GM18870 (cell line): ENCODE results near the gene GMCL1.
"Not testable (repeated sequence)": the region's sequence is repeated elsewhere in the genome, so short reads cannot be mapped to it uniquely, and the experiment has no call there.

Experiments used
- ATAC-seq: cut with Tn5 transposase; IDR thresholded peaks from one replicate; pipeline ENCODE4 v1.9.1; 2021; ENCODE audit warnings: moderate library complexity; ENCODE audit not compliant: unreplicated experiment

GMCL1 gene

GRCh38 chr2:69846182-69847067, 17.0 kb downstream of the GMCL1 start:
- ATAC-seq = no peak

DNA sequence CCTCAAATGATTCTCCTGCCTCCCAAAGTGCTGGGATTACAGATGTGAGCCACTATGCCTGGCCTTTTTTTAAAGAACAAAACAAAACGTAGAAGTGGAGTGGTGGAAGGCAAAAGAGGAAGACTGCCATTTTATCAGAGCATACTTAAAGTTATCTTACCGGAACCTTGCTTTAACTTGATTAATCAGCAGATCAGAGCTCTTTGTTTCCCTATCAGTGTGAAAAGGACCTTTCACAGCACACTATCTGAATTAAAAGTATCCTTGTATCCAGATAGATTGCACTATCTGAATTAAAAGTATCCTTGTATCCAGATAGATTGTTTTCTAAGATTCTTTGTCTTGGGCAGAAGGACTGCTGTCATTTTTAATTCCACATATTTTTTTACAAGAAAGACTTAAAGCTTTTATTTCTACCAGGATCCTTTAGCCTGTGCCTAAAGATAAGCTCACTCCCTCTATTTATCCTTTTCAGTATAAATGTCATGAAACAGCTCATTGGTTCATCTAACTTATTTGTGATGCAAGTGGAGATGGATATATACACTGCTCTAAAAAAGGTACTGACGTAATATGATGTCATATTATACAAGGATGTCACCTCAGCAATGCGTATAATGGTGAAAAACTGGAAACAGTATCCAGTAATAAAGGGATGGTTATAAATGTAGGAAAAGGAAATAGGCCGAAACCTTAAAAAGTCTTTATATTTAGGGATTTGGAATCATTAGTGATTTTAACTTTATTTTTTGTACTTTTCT, 17.8 kb downstream of the GMCL1 start:
- no peak for ATAC-seq

DNA sequence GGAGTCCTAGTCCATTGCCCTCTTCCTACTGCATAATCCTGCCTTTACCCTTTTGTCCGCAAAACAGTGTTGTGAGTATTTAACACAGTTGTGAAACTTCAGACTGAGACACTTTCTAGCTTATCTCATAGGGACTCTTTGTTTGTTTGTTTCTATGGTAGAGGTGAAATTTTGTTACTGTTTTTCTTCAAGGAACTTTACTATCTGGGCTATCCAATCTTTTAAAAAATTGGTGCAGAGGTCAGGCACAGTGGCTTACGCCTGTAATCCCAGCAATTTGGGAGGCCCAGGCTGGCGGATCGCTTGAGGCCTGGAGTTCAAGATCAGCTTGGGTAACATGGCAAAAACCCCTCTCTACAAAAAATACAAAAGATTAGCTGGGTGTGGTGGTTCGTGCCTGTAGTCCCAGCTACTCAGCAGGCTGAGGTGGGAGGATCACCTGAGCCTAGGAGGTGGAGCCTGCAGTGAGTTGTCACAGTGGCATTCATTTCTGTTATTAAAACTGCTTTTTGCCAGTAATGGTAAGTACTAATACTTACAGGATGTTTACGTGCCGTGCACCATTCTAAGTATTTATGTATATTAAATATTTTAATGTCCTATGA, 18.8 kb downstream of the GMCL1 start:
- no peak for ATAC-seq

GRCh38 chr2:69858261-69858660, 28.8 kb downstream of the GMCL1 start:
- ATAC-seq = no peak

DNA sequence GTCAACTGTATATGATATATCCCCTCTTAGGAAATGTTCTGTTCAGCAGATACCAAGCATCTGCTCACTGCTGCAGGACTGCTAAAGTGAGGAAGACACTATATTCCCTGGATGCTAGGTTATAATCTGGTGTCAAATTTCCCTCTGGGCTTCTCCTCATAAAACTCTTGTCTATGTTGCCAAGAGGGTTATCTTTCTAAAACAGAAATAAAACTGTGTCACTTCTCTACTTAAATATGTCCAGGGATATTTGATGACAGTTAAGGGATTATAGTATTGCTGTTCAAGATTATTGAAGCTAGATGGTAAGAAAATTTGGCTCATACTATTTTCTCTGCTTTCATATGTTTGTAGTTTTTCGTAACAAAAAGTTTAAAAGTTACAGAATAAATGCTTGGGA, 33.8 kb downstream of the GMCL1 start:
- no peak for ATAC-seq

DNA sequence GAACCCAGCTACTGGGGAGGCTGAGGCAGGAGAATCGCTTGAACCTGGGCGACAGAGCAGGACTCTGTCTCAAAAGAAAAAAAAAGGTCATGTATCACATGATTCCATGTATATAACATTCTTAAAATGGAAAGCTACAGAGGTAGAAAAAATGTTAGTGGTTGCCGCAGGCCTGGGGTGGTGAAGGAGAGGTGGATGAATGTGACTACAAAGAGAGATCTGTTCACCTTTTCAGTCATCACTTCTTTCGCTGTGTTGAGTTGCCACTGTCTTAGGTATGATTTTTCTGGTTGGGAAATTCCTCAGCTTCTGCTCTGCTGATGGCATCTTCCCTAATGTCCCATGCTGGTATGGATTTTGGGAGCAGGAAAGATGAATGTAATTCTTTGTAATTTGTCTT, 59.0 kb downstream of the GMCL1 start:
- ATAC-seq = no peak

DNA sequence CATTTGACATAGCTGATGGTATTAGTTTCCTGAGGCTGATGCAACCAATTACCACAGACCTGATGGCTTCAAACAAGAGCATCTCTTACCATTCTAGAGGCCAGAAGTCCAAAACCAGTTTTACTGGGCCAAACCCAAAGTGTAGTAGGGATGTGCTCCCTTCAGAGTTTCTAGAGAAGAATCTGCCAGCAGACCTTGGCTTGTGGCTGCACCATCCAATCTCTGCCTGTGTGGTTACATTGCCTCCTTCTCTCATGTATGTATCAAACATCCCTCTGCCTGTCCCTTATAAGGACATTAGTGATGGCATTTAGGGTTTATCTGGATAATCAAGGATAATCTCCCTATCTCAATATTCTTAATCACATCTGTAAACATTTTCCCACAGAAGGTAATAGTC, 59.8 kb downstream of the GMCL1 start:
- no peak for ATAC-seq

- no peak for ATAC-seq
Measured at GRCh38 chr2:69890881-69891280, 61.4 kb downstream of the GMCL1 start.

- ATAC-seq = not testable (repeated sequence)
Measured at GRCh38 chr2:69892838-69893424, 63.5 kb downstream of the GMCL1 start.

- ATAC-seq = no peak
Measured at GRCh38 chr2:69893684-69894551, 64.5 kb downstream of the GMCL1 start, which contains the start of gene SNRNP27. SNRNP27 (plus strand) TSS chr2:69893956; CDS start chr2:69893985, 29 bp downstream.

DNA sequence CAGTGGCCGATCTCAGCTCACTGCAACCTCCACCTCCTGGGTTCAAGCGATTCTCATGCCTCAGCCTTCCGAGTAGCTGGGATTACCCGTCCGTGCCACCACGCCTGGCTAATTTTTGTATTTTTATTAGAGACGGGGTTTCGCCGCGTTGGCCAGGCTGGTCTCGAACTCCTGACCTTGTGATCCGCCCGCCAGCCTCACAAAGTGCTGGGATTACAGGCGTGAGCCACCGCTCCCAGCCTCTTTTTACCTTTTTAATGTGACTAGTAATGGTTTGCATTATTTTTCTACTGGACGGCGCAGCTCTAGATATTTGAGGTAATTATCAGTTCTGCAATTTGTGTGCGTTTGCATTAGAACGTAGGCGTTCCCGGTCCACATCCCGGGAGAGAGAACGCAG, 65.3 kb downstream of the GMCL1 start:
- not testable (repeated sequence) for ATAC-seq

DNA sequence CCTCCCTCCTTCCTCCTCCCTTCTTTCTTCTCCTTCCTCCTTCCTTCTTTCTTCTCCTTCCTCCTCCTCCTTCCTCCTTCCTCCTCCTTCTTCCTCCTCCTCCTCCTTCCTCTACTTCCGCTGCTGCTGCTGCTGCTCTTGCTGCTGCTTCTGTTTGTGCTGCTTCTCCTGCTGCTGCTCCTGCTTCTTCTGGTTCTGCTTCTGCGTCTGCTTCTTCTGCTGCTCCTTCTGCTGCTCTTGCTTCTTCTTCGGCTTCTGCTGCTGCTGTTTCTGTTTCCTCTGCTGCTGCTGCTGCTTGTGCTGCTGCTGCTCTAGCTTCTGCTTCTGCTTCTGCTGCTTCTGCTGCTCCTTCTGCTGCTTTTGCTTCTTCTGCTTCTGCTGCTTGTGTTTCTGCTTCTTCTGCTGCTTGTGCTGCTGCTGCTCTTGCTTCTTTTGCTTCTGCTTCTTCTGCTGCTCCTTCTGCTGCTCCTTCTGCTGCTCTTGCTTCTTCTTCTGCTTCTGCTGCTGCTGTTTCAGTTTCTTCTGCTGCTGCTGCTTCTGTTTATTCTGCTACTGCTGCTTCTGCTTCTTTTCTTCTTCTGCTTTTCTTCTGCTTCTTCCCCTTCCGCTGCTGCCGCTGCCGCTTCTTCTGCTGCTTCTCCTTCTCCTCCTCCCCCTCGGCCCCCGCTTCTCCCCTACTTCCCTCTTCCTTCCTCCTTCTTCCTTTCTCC, 72.9 kb downstream of the GMCL1 start:
- ATAC-seq = no peak

DNA sequence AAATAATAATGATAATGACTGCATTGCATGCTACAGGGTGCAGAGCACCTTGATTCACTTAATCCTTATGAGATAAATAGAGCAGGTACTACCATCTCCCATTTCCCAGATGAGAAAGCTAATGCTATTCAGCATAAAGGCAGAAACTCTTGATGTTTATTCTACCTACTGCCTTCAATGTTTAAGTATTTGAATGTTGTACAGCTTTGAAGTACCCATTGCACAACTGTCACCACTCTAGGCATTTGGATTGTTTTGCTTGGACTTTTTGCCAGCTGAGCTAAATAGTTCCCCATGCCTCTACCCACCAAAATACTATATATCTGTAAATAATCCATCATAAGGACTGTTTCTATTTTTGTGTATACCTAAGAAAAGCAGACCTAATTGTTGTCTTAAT, 77.8 kb downstream of the GMCL1 start:
- no peak for ATAC-seq

GRCh38 chr2:69911985-69912563, 82.6 kb downstream of the GMCL1 start:
- no peak for ATAC-seq

DNA sequence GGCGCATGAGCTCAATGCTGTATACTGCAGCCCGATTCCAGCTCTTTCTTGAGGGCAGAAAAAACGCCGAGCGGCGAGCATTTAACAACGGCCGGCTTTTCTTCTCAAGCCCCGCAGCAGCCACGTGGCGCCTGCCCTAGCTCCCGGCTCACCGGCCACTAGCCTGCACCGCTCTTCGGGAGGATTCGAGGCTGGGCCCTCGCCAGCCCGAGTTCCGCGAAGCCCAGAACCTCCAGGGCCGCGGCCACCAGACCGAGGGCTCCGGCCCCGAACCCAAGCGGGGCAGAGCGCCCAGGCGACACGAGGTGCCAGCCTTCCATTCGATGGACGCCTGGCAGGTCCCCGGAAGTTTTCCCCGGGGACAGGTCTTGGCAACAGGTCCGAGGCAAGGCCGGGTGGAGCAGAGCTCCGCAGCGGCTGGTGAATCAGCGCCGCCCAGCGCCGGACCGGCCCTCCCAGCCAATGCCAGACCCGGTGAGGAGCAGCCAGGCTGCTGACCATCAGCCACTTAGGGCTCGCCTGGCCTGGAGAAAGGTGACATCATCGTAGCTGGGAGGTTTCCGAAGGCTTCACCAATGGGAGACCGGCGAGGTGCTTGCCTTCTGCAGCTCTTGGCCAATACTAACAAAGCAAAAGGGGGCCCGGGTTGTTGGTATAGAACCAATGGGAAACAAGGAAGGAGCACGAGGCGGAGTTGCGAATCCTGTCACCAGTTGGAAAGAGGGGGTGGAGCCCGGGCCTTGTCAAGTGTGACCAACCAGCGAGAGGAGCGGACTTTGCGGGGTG, 84.9 kb downstream of the GMCL1 start:
- ATAC-seq = peak; percentile 92

DNA sequence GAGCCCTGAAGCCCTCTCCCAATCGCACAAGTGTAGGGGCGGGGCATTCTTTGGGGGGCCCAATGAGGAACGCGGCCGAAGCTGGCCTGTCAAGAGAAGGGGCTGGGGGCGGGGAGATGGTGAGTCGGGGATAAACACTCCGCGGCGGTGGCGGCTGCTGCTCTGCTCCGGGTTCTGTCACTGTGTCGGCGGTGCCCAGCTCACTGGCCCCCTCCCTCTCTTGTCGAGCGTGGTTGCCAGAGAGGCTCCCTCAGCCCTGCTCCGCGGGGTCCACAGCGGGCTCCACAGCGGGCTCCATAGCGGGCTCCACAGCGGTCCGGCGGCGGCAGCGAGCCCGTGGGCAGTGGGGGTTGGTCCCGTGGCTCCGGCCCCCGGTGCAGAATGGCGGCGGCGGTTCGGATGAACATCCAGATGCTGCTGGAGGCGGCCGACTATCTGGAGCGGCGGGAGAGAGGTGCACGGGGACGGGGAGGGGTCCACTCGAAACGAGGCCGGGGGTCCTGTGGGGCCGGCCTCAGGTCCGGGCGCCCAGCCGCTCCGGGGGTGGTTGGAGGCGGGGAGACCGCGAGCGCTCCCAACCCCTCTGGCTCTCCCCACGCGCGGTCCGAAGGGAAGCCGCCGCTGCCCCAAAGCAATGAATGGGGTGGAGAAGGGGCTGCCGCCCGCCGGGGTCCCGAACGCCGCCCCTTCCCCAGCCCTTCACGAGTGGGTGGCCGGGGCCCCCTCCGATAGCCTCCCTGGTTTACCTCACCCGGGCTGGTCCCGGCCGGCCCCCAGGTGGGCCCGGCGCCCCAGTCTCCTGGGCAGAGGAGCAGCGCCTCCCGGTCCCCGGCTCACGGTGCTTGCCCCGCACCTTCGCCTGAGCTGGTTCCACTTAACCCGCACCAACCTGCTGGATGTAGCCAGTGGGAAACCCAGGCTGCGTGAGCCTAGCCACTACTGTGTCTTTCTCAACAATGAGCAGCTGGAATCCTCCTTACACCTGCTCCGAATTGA, 85.8 kb downstream of the GMCL1 start, which contains the start of gene MXD1:
Gene MXD1, plus strand, starts transcription at position 160 of the 996 bp plus-strand sequence. Its CDS starts 222 bp downstream, at position 382.
- no peak for ATAC-seq

DNA sequence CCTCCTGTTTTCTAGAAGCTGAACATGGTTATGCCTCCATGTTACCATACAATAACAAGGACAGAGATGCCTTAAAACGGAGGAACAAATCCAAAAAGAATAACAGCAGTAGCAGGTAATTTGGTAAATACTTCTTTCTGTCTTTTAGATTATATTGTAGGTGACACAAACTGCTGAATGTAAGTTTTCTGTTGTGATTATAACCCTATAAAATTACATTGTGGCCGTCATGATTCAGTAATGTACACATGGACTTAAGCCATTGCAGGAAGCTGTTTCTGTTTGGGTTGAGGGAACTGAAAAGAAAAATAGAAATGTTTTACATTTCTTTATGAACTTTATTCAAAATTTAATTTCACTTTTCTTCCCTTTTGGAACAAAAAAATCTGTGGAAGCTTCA, 86.6 kb downstream of the GMCL1 start:
- ATAC-seq = no peak
